ENCODE measurements around the gene CSNK2B.

The CSNK2B gene

DNA sequence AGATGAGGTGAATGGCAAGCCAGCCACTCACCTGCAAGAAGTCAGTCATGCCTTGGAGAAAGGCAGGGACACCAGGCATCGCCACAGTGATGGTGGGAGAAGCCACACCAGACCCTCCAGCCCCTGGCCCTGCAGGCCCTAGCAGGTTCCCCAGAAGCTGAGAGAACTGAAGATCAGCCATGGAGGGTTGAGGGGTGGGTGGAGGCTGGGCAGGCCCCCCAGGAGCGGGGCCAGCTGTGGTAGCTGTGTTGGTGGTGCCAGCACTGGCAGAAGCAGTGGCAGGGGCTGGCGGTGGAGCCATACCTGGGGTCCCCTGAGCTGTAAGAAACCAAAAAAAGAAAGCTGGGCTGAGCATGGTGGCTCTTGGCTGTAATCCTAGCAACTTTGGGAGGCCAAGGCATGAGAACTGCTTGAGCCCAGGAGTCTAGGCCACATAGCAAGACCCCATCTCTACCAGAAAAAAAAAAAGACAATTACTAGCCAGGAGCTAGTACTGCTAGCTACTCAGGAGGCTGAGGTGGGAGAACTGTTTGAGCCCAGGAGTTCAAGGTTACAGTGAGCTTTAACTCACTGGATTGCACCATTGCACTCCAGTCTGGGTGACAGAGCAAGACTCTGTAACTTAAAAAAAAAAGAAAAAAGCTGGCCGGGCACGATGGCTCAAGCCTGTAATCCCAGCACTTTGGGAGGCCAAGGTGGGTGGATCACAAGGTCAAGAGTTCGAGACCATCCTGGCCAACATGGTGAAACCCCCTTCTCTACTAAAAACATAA lies 22.9 kb upstream of the CSNK2B start:
- H4K8ac ChIP-seq (ENCODE audit: low read length): no peak overlapping the region
- H3K9me3 ChIP-seq (ENCODE audit: control insufficient read depth, low read length): no peaks in the 10 kb centered on the region
- H3K14ac ChIP-seq (ENCODE audit: low read length in 2 of 2): no peak overlapping the region
- no peak overlapping the region for H4K91ac ChIP-seq (ENCODE audit: low read length)
- no peak overlapping the region for H2BK15ac ChIP-seq (ENCODE audit: low read depth, poor library complexity, severe bottlenecking)
- no peak overlapping the region for H3K27ac ChIP-seq (ENCODE audit: low read length, poor library complexity, severe bottlenecking)
- H3K23ac ChIP-seq (ENCODE audit: low read length in 2 of 2): no peak overlapping the region
- H3K36me3 ChIP-seq (ENCODE audit: control insufficient read depth in 1 of 2, insufficient read depth in 2 of 2, low read depth in 1 of 2, low read length in 2 of 2): peaks cover 84 to 92% of the 10 kb centered on the region in 2 experiments
- peaks cover 2% of the 10 kb centered on the region for H3K4me1 ChIP-seq (ENCODE audit: control insufficient read depth, insufficient read depth, low read depth, low read length)
- no peak overlapping the region for H2BK12ac ChIP-seq (ENCODE audit: low read length in 2 of 2)
- H3K9ac ChIP-seq (ENCODE audit: low read length): no peak overlapping the region
- no peak overlapping the region for H3K18ac ChIP-seq (ENCODE audit: low read depth in 1 of 2, low read length in 2 of 2)
- H2BK120ac ChIP-seq (ENCODE audit: low read depth, low read length): no peak overlapping the region
- H3K4ac ChIP-seq (ENCODE audit: low read depth in 1 of 2, low read length in 2 of 2): no peak overlapping the region
- DNase-seq: no peak
- WGBS: 98% methylated on average over 5 of the region's 6 CpGs
- no peak overlapping the region for H3K4me3 ChIP-seq (ENCODE audit: insufficient read depth in 1 of 2, low read depth in 1 of 2, low read length in 2 of 2)
- H3K27me3 ChIP-seq (ENCODE audit: control insufficient read depth in 1 of 2, insufficient read depth in 1 of 2, low read length in 2 of 2): no peaks in the 10 kb centered on the region
- H2BK5ac ChIP-seq (ENCODE audit: low read depth, low read length, poor library complexity, severe bottlenecking): no peak overlapping the region
- no peak overlapping the region for H2AK5ac ChIP-seq (ENCODE audit: low read length, severe bottlenecking)
- H3K4me2 ChIP-seq (ENCODE audit: low read length, poor library complexity, severe bottlenecking): no peak overlapping the region
- no peak overlapping the region for H2AFZ ChIP-seq (ENCODE audit: low read depth, low read length)
- peaks cover 33% of the 10 kb centered on the region for H3K79me1 ChIP-seq (replicated peaks; ENCODE audit: low read length, poor library complexity, severe bottlenecking)

DNA sequence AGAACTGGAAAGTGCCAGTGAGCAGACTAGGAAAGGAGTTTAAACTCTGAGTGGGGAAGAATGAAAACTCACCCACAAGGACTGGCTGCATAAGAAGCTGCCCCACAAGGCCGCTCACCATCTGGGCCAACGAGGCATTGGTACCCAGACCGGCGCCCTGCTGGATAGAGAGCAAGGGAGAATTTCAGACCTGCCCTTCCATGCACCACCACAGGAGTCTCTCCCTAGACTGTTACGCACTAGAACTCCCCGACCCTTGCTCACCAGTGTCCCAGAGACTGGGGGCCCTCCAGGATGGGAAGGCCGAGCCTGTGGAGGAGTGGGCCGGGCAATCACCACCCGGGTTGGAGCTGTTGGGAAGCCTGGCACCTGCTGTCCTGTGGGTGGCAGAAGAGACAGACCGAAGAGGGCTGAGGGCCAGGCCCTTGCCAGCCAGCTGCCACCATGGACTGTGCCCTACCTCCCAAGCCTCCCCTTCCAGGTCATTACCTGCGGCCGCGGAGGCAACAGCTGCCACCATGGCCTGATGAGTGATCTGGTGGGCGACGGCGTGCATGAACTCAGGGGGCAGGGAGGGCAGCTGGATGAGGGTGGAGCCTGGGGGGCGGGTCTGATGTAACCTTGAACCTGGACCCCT lies 21.9 kb upstream of the CSNK2B start:
- DNase-seq: no peak
- no peak overlapping the region for H3K9ac ChIP-seq (ENCODE audit: low read length)
- no peak overlapping the region for H3K18ac ChIP-seq (ENCODE audit: low read depth in 1 of 2, low read length in 2 of 2)

GRCh38 chr6:31645325-31645724 lies 20.6 kb upstream of the CSNK2B start:
- Histone ChIP-seq H3K9ac (ENCODE audit: low read length) (no peak overlapping the region), H3K4ac (ENCODE audit: low read depth in 1 of 2, low read length in 2 of 2) (no peak overlapping the region), H2BK5ac (ENCODE audit: low read depth, low read length, poor library complexity, severe bottlenecking) (no peak overlapping the region), H3K4me2 (ENCODE audit: low read length, poor library complexity, severe bottlenecking) (no peak overlapping the region), H3K4me1 (ENCODE audit: control insufficient read depth, insufficient read depth, low read depth, low read length) (peaks cover 5% of the 10 kb centered on the region), H2BK15ac (ENCODE audit: low read depth, poor library complexity, severe bottlenecking) (no peak overlapping the region), H2BK12ac (ENCODE audit: low read length in 2 of 2) (no peak overlapping the region), H3K14ac (ENCODE audit: low read length in 2 of 2) (no peak overlapping the region), H3K27ac (ENCODE audit: low read length, poor library complexity, severe bottlenecking) (no peak overlapping the region), H2BK120ac (ENCODE audit: low read depth, low read length) (no peak overlapping the region), H3K36me3 (ENCODE audit: control insufficient read depth in 1 of 2, insufficient read depth in 2 of 2, low read depth in 1 of 2, low read length in 2 of 2) (peaks cover 82 to 88% of the 10 kb centered on the region in 2 experiments), H4K8ac (ENCODE audit: low read length) (no peak overlapping the region), H3K4me3 (ENCODE audit: insufficient read depth in 1 of 2, low read depth in 1 of 2, low read length in 2 of 2) (peak overlapping the region in 1 of 2 experiments; percentile 35), H4K91ac (ENCODE audit: low read length) (no peak overlapping the region), H3K23ac (ENCODE audit: low read length in 2 of 2) (no peak overlapping the region), H3K27me3 (ENCODE audit: control insufficient read depth in 1 of 2, insufficient read depth in 1 of 2, low read length in 2 of 2) (no peaks in the 10 kb centered on the region), H3K18ac (ENCODE audit: low read depth in 1 of 2, low read length in 2 of 2) (no peak overlapping the region), H3K79me1 (replicated peaks; ENCODE audit: low read length, poor library complexity, severe bottlenecking) (peaks cover 47% of the 10 kb centered on the region), H3K9me3 (ENCODE audit: control insufficient read depth, low read length) (no peaks in the 10 kb centered on the region), H2AFZ (ENCODE audit: low read depth, low read length) (no peak overlapping the region), H2AK5ac (ENCODE audit: low read length, severe bottlenecking) (no peak overlapping the region)
- DNase-seq: no peak
- over 99% methylated on average over 9 of the region's 9 CpGs for WGBS

More for the DNA sequence above, 21.9 kb upstream of the CSNK2B start:
- H3K23ac ChIP-seq (ENCODE audit: low read length in 2 of 2): no peak overlapping the region
- no peak overlapping the region for H2BK5ac ChIP-seq (ENCODE audit: low read depth, low read length, poor library complexity, severe bottlenecking)
- peaks cover 89 to 92% of the 10 kb centered on the region in 2 experiments for H3K36me3 ChIP-seq (ENCODE audit: control insufficient read depth in 1 of 2, insufficient read depth in 2 of 2, low read depth in 1 of 2, low read length in 2 of 2)
- H3K9me3 ChIP-seq (ENCODE audit: control insufficient read depth, low read length): no peaks in the 10 kb centered on the region
- no peak overlapping the region for H4K8ac ChIP-seq (ENCODE audit: low read length)
- H3K4me1 ChIP-seq (ENCODE audit: control insufficient read depth, insufficient read depth, low read depth, low read length): peaks cover 5% of the 10 kb centered on the region
- 99% methylated on average over 9 of the region's 17 CpGs for WGBS
- H2BK120ac ChIP-seq (ENCODE audit: low read depth, low read length): no peak overlapping the region
- no peak overlapping the region for H3K4ac ChIP-seq (ENCODE audit: low read depth in 1 of 2, low read length in 2 of 2)
- no peak overlapping the region for H3K14ac ChIP-seq (ENCODE audit: low read length in 2 of 2)
- no peak overlapping the region for H2AFZ ChIP-seq (ENCODE audit: low read depth, low read length)
- H4K91ac ChIP-seq (ENCODE audit: low read length): no peak overlapping the region
- H3K27me3 ChIP-seq (ENCODE audit: control insufficient read depth in 1 of 2, insufficient read depth in 1 of 2, low read length in 2 of 2): no peaks in the 10 kb centered on the region
- H2AK5ac ChIP-seq (ENCODE audit: low read length, severe bottlenecking): no peak overlapping the region
- no peak overlapping the region for H3K4me3 ChIP-seq (ENCODE audit: insufficient read depth in 1 of 2, low read depth in 1 of 2, low read length in 2 of 2)
- H2BK15ac ChIP-seq (ENCODE audit: low read depth, poor library complexity, severe bottlenecking): no peak overlapping the region
- H3K79me1 ChIP-seq (replicated peaks; ENCODE audit: low read length, poor library complexity, severe bottlenecking): peaks cover 41% of the 10 kb centered on the region
- no peak overlapping the region for H3K27ac ChIP-seq (ENCODE audit: low read length, poor library complexity, severe bottlenecking)
- H2BK12ac ChIP-seq (ENCODE audit: low read length in 2 of 2): no peak overlapping the region
- no peak overlapping the region for H3K4me2 ChIP-seq (ENCODE audit: low read length, poor library complexity, severe bottlenecking)

GRCh38 chr6:31651602-31652191 lies 14.2 kb upstream of the CSNK2B start:
- DNase-seq: no peak
- H3K23ac ChIP-seq (ENCODE audit: low read length in 2 of 2): peak overlapping the region in 1 of 2 experiments; percentile 65
- no peak overlapping the region for H2BK12ac ChIP-seq (ENCODE audit: low read length in 2 of 2)
- H3K4me3 ChIP-seq (ENCODE audit: insufficient read depth in 1 of 2, low read depth in 1 of 2, low read length in 2 of 2): peak overlapping the region; percentile 80 to 88
- 7% methylated on average over 28 of the region's 29 CpGs for WGBS
- no peaks in the 10 kb centered on the region for H3K27me3 ChIP-seq (ENCODE audit: control insufficient read depth in 1 of 2, insufficient read depth in 1 of 2, low read length in 2 of 2)
- H3K79me1 ChIP-seq (replicated peaks; ENCODE audit: low read length, poor library complexity, severe bottlenecking): peaks cover 28% of the 10 kb centered on the region
- peak overlapping the region; percentile 15 for H3K4me2 ChIP-seq (ENCODE audit: low read length, poor library complexity, severe bottlenecking)
- H2AK5ac ChIP-seq (ENCODE audit: low read length, severe bottlenecking): peak overlapping the region; percentile 75
- peak overlapping the region; percentile 93 for H3K27ac ChIP-seq (ENCODE audit: low read length, poor library complexity, severe bottlenecking)
- H4K8ac ChIP-seq (ENCODE audit: low read length): peak overlapping the region; percentile 73
- H2AFZ ChIP-seq (ENCODE audit: low read depth, low read length): peak overlapping the region; percentile 64
- no peaks in the 10 kb centered on the region for H3K9me3 ChIP-seq (ENCODE audit: control insufficient read depth, low read length)
- peaks cover 29 to 52% of the 10 kb centered on the region in 2 experiments for H3K36me3 ChIP-seq (ENCODE audit: control insufficient read depth in 1 of 2, insufficient read depth in 2 of 2, low read depth in 1 of 2, low read length in 2 of 2)
- peak overlapping the region; percentile 88 to 98 for H3K18ac ChIP-seq (ENCODE audit: low read depth in 1 of 2, low read length in 2 of 2)
- H2BK15ac ChIP-seq (ENCODE audit: low read depth, poor library complexity, severe bottlenecking): peak overlapping the region; percentile 85
- peaks cover 12% of the 10 kb centered on the region for H3K4me1 ChIP-seq (ENCODE audit: control insufficient read depth, insufficient read depth, low read depth, low read length)
- H4K91ac ChIP-seq (ENCODE audit: low read length): peak overlapping the region; percentile 94
- no peak overlapping the region for H2BK5ac ChIP-seq (ENCODE audit: low read depth, low read length, poor library complexity, severe bottlenecking)
- H3K9ac ChIP-seq (ENCODE audit: low read length): peak overlapping the region; percentile 99
- H3K4ac ChIP-seq (ENCODE audit: low read depth in 1 of 2, low read length in 2 of 2): peak overlapping the region; percentile 57 to 93
- peak overlapping the region in 1 of 2 experiments; percentile 63 for H3K14ac ChIP-seq (ENCODE audit: low read length in 2 of 2)
- H2BK120ac ChIP-seq (ENCODE audit: low read depth, low read length): peak overlapping the region; percentile 51

All from mesenchymal stem cell (in vitro differentiated cells and primary cell).